ENCODE measurements around the gene DTNBP1.

DNA sequence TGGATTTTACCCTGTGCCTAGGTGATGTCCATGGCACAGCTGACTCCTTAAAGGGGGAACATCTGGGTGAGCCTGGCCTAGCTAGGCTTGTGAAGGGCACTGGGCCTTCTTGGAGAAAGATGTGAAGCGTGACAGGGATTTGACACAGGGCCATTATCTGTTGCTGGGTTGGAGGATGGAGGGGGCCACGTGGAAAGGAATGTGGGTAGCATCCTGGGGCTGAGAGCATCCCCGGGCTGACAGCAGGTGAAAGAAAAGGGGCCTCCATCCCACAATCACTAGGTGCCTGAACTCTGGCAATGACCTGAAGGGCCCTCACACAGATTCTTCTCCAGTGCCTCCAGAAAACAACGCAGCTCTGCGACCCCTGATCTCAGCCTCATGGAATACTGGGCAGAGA, 124.7 kb downstream of the DTNBP1 start:
- TF ChIP-seq, protein P1, sequence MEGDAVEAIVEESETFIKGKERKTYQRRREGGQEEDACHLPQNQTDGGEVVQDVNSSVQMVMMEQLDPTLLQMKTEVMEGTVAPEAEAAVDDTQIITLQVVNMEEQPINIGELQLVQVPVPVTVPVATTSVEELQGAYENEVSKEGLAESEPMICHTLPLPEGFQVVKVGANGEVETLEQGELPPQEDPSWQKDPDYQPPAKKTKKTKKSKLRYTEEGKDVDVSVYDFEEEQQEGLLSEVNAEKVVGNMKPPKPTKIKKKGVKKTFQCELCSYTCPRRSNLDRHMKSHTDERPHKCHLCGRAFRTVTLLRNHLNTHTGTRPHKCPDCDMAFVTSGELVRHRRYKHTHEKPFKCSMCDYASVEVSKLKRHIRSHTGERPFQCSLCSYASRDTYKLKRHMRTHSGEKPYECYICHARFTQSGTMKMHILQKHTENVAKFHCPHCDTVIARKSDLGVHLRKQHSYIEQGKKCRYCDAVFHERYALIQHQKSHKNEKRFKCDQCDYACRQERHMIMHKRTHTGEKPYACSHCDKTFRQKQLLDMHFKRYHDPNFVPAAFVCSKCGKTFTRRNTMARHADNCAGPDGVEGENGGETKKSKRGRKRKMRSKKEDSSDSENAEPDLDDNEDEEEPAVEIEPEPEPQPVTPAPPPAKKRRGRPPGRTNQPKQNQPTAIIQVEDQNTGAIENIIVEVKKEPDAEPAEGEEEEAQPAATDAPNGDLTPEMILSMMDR (IDR thresholded peaks at IDR 0.05) = no peak
- no peak for TF ChIP-seq POLR2A (IDR thresholded peaks at IDR 0.05)
- TF ChIP-seq POLR2AphosphoS5 (IDR thresholded peaks at IDR 0.05) = no peak

Measured in prostate gland (tissue), 2 donors.